ENCODE measurements around the gene WRAP73. TPM values are rescaled to one million over a fixed set of nuclear protein-coding genes. Genes with fewer than 3 reads are reported as not detected.

The WRAP73 gene
- total and polyA plus RNA-seq, 9 donors: 5.3 to 18.0 (median 15.8) TPM

DNA sequence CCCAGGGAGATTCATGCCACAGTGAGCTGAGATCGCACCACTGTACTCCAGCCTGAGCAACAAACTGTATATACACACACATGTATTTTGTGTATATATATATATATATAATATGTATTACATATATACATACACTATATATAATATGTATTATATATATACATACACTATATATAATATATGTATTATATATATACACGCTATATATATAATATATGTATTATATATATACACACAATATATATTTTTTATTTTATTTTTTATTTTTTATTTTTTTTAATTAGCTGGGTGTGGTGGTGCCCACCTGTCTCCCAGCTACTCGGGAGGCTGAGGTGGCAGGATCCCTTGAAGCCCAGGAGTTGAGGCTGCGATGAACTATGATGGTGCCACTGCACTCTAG is 11.7 kb upstream of the WRAP73 start:
- no peaks in the 10 kb centered on the region for H3K36me3 ChIP-seq
- no peaks in the 10 kb centered on the region for H3K27me3 ChIP-seq
- DNase-seq: no peak
- no peak overlapping the region for H3K4me3 ChIP-seq
- H3K4me1 ChIP-seq (ENCODE audit: insufficient read depth): no peaks in the 10 kb centered on the region
- no peak overlapping the region for H3K27ac ChIP-seq
- H3K9me3 ChIP-seq: no peaks in the 10 kb centered on the region
- intact Hi-C loops (cut with DNase I): no loop called here
- WGBS, 3 donors: 91 to 96% (median 92%) methylated on average over 4 of the region's 4 CpGs
- TF ChIP-seq, protein P1, sequence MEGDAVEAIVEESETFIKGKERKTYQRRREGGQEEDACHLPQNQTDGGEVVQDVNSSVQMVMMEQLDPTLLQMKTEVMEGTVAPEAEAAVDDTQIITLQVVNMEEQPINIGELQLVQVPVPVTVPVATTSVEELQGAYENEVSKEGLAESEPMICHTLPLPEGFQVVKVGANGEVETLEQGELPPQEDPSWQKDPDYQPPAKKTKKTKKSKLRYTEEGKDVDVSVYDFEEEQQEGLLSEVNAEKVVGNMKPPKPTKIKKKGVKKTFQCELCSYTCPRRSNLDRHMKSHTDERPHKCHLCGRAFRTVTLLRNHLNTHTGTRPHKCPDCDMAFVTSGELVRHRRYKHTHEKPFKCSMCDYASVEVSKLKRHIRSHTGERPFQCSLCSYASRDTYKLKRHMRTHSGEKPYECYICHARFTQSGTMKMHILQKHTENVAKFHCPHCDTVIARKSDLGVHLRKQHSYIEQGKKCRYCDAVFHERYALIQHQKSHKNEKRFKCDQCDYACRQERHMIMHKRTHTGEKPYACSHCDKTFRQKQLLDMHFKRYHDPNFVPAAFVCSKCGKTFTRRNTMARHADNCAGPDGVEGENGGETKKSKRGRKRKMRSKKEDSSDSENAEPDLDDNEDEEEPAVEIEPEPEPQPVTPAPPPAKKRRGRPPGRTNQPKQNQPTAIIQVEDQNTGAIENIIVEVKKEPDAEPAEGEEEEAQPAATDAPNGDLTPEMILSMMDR (IDR thresholded peaks at IDR 0.05): no peak
- no peak for TF ChIP-seq POLR2A (IDR thresholded peaks at IDR 0.05)
- TF ChIP-seq EP300 (IDR thresholded peaks at IDR 0.05): no peak

DNA sequence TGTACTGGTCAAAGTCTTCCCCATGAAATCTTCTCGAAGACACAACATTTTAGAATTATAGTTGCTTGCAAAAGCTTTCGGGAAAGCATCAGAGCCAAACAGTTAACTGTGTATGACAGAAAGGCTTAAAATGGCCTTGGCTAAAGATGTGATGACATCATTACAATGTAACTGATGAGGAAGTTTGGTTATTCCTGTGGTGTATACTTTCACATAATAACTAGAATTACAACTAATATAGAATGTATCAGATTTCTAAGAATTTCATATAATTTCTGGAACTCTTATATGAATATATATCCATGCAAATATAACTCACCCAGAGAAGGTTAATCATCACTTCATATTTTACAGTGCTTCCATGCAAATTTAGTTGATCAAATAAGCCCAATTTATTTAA is 10.8 kb upstream of the WRAP73 start:
- 64 to 72% (median 69%) methylated on average over 2 of the region's 2 CpGs for WGBS, 3 donors
- H3K27me3 ChIP-seq: no peaks in the 10 kb centered on the region

DNA sequence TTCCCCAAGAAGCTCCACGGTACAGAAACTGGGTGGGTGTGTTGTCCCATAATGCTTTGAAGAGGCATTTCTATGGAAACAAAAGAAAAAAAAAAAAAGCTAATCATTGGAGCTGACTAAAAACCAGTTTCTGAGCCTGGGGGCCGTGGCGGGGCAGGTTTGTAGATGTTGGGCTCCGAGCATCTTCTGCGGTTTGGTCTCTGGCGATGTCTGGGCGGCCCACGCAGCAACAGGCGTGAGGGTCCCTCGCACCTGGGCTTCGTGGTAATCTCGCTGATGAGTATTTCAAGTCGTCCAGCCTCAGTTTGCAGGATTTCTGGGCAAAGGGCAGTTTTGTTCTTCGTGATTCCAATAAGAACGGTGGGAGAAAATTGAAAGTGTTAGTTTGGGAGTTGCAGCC is 9.2 kb upstream of the WRAP73 start:
- no peaks in the 10 kb centered on the region for H3K36me3 ChIP-seq
- H3K4me3 ChIP-seq: no peak overlapping the region
- no peak for TF ChIP-seq EP300 (IDR thresholded peaks at IDR 0.05)
- TF ChIP-seq, protein P1 (IDR thresholded peaks at IDR 0.05): no peak
- TF ChIP-seq POLR2A (IDR thresholded peaks at IDR 0.05): no peak
- intact Hi-C loops (cut with DNase I): no loop called here
- no peaks in the 10 kb centered on the region for H3K4me1 ChIP-seq (ENCODE audit: insufficient read depth)
- H3K27ac ChIP-seq: no peak overlapping the region
- 74 to 88% (median 86%) methylated on average over 15 of the region's 15 CpGs for WGBS, 3 donors
- no peaks in the 10 kb centered on the region for H3K27me3 ChIP-seq
- DNase-seq: no peak
- no peaks in the 10 kb centered on the region for H3K9me3 ChIP-seq

More for the DNA sequence above, 10.8 kb upstream of the WRAP73 start:
- H3K36me3 ChIP-seq: no peaks in the 10 kb centered on the region
- no peaks in the 10 kb centered on the region for H3K4me1 ChIP-seq (ENCODE audit: insufficient read depth)
- TF ChIP-seq POLR2A (IDR thresholded peaks at IDR 0.05) (no peak), EP300 (IDR thresholded peaks at IDR 0.05) (no peak)
- TF ChIP-seq, protein P1 (IDR thresholded peaks at IDR 0.05): no peak
- no peak overlapping the region for H3K27ac ChIP-seq
- DNase-seq: no peak
- H3K4me3 ChIP-seq: no peak overlapping the region
- intact Hi-C loops (cut with DNase I): no loop called here
- no peaks in the 10 kb centered on the region for H3K9me3 ChIP-seq

DNA sequence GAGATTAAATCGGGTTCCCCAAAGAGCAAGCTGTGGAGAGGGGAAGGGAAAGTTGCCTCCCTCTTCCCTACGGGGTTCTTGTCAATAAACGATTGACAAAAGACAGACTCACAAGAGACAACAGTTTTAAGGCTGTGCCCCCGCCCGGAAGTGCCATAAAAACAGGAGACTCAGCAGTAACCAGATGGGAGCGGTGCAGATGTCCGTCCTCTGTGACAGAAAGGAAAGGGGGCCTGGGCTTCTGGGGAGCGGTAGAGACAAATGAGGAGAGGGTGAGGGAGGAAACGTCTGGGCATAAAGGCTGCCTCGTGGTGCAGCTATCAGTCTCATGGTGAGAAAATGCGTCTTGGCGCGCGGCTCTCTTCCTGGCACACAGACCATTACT is 8.3 kb upstream of the WRAP73 start:
- Histone ChIP-seq H3K27me3 (no peaks in the 10 kb centered on the region), H3K4me3 (no peak overlapping the region), H3K9me3 (no peaks in the 10 kb centered on the region), H3K27ac (no peak overlapping the region), H3K36me3 (no peaks in the 10 kb centered on the region), H3K4me1 (ENCODE audit: insufficient read depth) (no peaks in the 10 kb centered on the region)
- intact Hi-C loops (cut with DNase I): no loop called here
- WGBS, 3 donors: 46 to 60% (median 49%) methylated on average over 14 of the region's 14 CpGs
- no peak for DNase-seq
- TF ChIP-seq, protein P1 (IDR thresholded peaks at IDR 0.05): no peak
- TF ChIP-seq POLR2A (IDR thresholded peaks at IDR 0.05): no peak
- no peak for TF ChIP-seq EP300 (IDR thresholded peaks at IDR 0.05)
